ENCODE measurements around the gene UXT. TPM values are rescaled to one million over a fixed set of nuclear protein-coding genes. Genes with fewer than 3 reads are reported as not detected.

The UXT gene
- total and polyA plus RNA-seq, 2 donors (not counting 3 experiments of a cell fraction or from before 2014, with no cell fraction given) = 91.2 to 153 TPM

- intact Hi-C loops (cut with micrococcal nuclease) = no loop called here
- ChIA-PET POLR2A (no interaction called here), CTCF (no interaction called here)
- Histone ChIP-seq H3K4me3 (replicated peaks in 1 of 3; ENCODE audit: insufficient read depth in 1 of 3, low read depth in 1 of 3, low read length in 3 of 3) (no peak overlapping the region), H3K27ac (ENCODE audit: insufficient read depth, low read depth, low read length) (no peak overlapping the region), H3K4me1 (ENCODE audit: control insufficient read depth, extremely low read depth, insufficient read depth, low read length) (peaks cover 9% of the 10 kb centered on the region), H4K20me1 (replicated peaks; ENCODE audit: control insufficient read depth, extremely low read depth, insufficient read depth, low read length) (no peaks in the 10 kb centered on the region), H3K9ac (replicated peaks; ENCODE audit: extremely low read depth, insufficient read depth, low read length) (no peak overlapping the region), H3K4me2 (ENCODE audit: insufficient read depth, low read length) (no peak overlapping the region), H3K9me3 (replicated peaks; ENCODE audit: control insufficient read depth, insufficient read depth, low read length) (no peaks in the 10 kb centered on the region), H2AFZ (ENCODE audit: low read depth, low read length) (no peak overlapping the region), H3K27me3 (ENCODE audit: control insufficient read depth in 2 of 2, insufficient read depth in 2 of 2, low read length in 2 of 2) (no peaks in the 10 kb centered on the region), H3K36me3 (ENCODE audit: control insufficient read depth in 2 of 2, extremely low read depth in 1 of 2, insufficient read depth in 2 of 2, low read length in 2 of 2) (peaks cover 0 to 5% of the 10 kb centered on the region in 2 experiments), H3K79me2 (ENCODE audit: control insufficient read depth, insufficient read depth, low read length) (no peaks in the 10 kb centered on the region), H3K9me1 (replicated peaks; ENCODE audit: control insufficient read depth, extremely low read depth, insufficient read depth, low read length) (no peaks in the 10 kb centered on the region)
- FAIRE-seq (no peak), DNase-seq (ENCODE audit: low read depth, low spot score) (no peak)
- dilution Hi-C loops (cut with MboI; ENCODE audit: extremely low pct_ligation_motif_present, low sequenced_read_pairs) = no loop called here
- BruUV-seq (replicated peaks) = no TSS peak
- TF ChIP-seq MAX (IDR thresholded peaks at IDR 0.05; ENCODE audit: insufficient read depth, insufficient read length) = no peak
Observed at GRCh38 chrX:47633689-47634590, 25.0 kb downstream of the UXT start.

- no TSS peak for BruUV-seq (replicated peaks)
- intact Hi-C loops (cut with micrococcal nuclease) = no loop called here
- CTCF ChIA-PET = no interaction called here
Observed at GRCh38 chrX:47632666-47633065, 26.3 kb downstream of the UXT start.

More at GRCh38 chrX:47632666-47633065, 26.3 kb downstream of the UXT start:
- Histone ChIP-seq H3K79me2 (ENCODE audit: control insufficient read depth, insufficient read depth, low read length) (no peaks in the 10 kb centered on the region), H2AFZ (ENCODE audit: low read depth, low read length) (no peak overlapping the region), H3K9me3 (replicated peaks; ENCODE audit: control insufficient read depth, insufficient read depth, low read length) (no peaks in the 10 kb centered on the region), H3K36me3 (ENCODE audit: control insufficient read depth in 2 of 2, extremely low read depth in 1 of 2, insufficient read depth in 2 of 2, low read length in 2 of 2) (peaks cover 0 to 5% of the 10 kb centered on the region in 2 experiments), H3K4me1 (ENCODE audit: control insufficient read depth, extremely low read depth, insufficient read depth, low read length) (peaks cover 9% of the 10 kb centered on the region), H4K20me1 (replicated peaks; ENCODE audit: control insufficient read depth, extremely low read depth, insufficient read depth, low read length) (no peaks in the 10 kb centered on the region), H3K4me3 (replicated peaks in 1 of 3; ENCODE audit: insufficient read depth in 1 of 3, low read depth in 1 of 3, low read length in 3 of 3) (no peak overlapping the region), H3K9me1 (replicated peaks; ENCODE audit: control insufficient read depth, extremely low read depth, insufficient read depth, low read length) (no peaks in the 10 kb centered on the region), H3K27me3 (ENCODE audit: control insufficient read depth in 2 of 2, insufficient read depth in 2 of 2, low read length in 2 of 2) (no peaks in the 10 kb centered on the region), H3K9ac (replicated peaks; ENCODE audit: extremely low read depth, insufficient read depth, low read length) (no peak overlapping the region), H3K4me2 (ENCODE audit: insufficient read depth, low read length) (no peak overlapping the region), H3K27ac (ENCODE audit: insufficient read depth, low read depth, low read length) (no peak overlapping the region)
- no peak for TF ChIP-seq JUN (IDR thresholded peaks at IDR 0.05; ENCODE audit: borderline replicate concordance, insufficient read depth, insufficient read length, low read depth)
- TF ChIP-seq FOS (IDR thresholded peaks at IDR 0.05; ENCODE audit: borderline replicate concordance, insufficient read depth, low read length) = no peak
- no peak for TF ChIP-seq GATA2 (IDR thresholded peaks at IDR 0.05; ENCODE audit: insufficient read depth, insufficient read length, low read depth, low read length)
- no peak for TF ChIP-seq MAX (IDR thresholded peaks at IDR 0.05; ENCODE audit: insufficient read depth, insufficient read length)
- TF ChIP-seq POLR2AphosphoS5 (IDR thresholded peaks at IDR 0.05; ENCODE audit: insufficient read depth, low read depth, low read length) = no peak
- TF ChIP-seq POLR2A (IDR thresholded peaks at IDR 0.05; ENCODE audit: low read depth, low read length) = no peak
- no peak for TF ChIP-seq EZH2 (IDR thresholded peaks at IDR 0.05; ENCODE audit: borderline replicate concordance, low read depth, low read length, severe bottlenecking)
- TF ChIP-seq MYC (IDR thresholded peaks at IDR 0.05; ENCODE audit: low read depth, low read length) = no peak
- POLR2A ChIA-PET = no interaction called here
- FAIRE-seq = no peak
- DNase-seq (ENCODE audit: low read depth, low spot score) = no peak
- dilution Hi-C loops (cut with MboI; ENCODE audit: extremely low pct_ligation_motif_present, low sequenced_read_pairs) = no loop called here

Measured in endothelial cell of umbilical vein (primary cell).